Liver (tissue), 9 donors: ENCODE measurements around the gene BIRC7. TPM values are rescaled to one million over a fixed set of nuclear protein-coding genes. Genes with fewer than 3 reads are reported as not detected.
"Not testable (repeated sequence)": the region's sequence is repeated elsewhere in the genome, so short reads cannot be mapped to it uniquely, and the experiment has no call there.

ENCODE experiments used
- DNase-seq: peaks from one replicate; pipeline ENCODE4 v3.0.0-alpha.2; 2017; ENCODE audit warnings: low spot score
- H3K27ac ChIP-seq, 2 donors: one replicate each; pipeline ENCODE4 v1.7.0; 2013; ENCODE audit warnings: inconsistent platforms in 2 of 2, low read length in 2 of 2, control low read depth in 1 of 2, low read depth in 1 of 2, mild to moderate bottlenecking in 1 of 2
- H3K27me3 ChIP-seq, 4 donors: one replicate each; pipeline versions ENCODE4 v1.6.1 to v1.7.0; 2013; ENCODE audit warnings: low read length in 3 of 4, inconsistent platforms in 1 of 4, mild to moderate bottlenecking in 1 of 4, moderate library complexity in 1 of 4; ENCODE audit not compliant: control insufficient read depth in 4 of 4, insufficient read depth in 4 of 4
- H3K36me3 ChIP-seq, 4 donors: one replicate each; pipeline versions ENCODE4 v1.6.1 to v1.7.0; 2013; ENCODE audit warnings: low read length in 3 of 4, mild to moderate bottlenecking in 3 of 4, low read depth in 1 of 4, moderate library complexity in 1 of 4; ENCODE audit not compliant: control insufficient read depth in 4 of 4, insufficient read depth in 3 of 4
- H3K4me1 ChIP-seq, 4 donors: one replicate each; pipeline versions ENCODE4 v1.6.1 to v1.7.0; 2013; ENCODE audit warnings: low read length in 3 of 4, mild to moderate bottlenecking in 3 of 4, moderate library complexity in 1 of 4; ENCODE audit not compliant: control insufficient read depth in 4 of 4, insufficient read depth in 4 of 4
- H3K4me3 ChIP-seq, 3 donors: one replicate each; pipeline versions ENCODE4 v1.6.1 to v1.7.0; 2013; ENCODE audit warnings: low read length in 3 of 3, control low read depth in 1 of 3, low read depth in 1 of 3, mild to moderate bottlenecking in 1 of 3
- H3K9ac ChIP-seq, 2 donors: one replicate each; pipeline ENCODE4 v1.7.0; 2013; ENCODE audit warnings: low read length in 2 of 2, mild to moderate bottlenecking in 2 of 2, moderate library complexity in 2 of 2, control low read depth in 1 of 2, low read depth in 1 of 2
- H3K9me3 ChIP-seq, 4 donors: one replicate each; pipeline versions ENCODE4 v1.6.1 to v1.7.0; 2013; ENCODE audit warnings: low read length in 3 of 4; ENCODE audit not compliant: control insufficient read depth in 4 of 4
- EGR1 ChIP-seq, 2 donors: IDR thresholded peaks; 2 replicates each; pipeline ENCODE4 v1.6.1; 2016 to 2018; ENCODE audit warnings: antibody characterized with exemption in 2 of 2, low read depth in 2 of 2
- FOXA1 ChIP-seq: IDR thresholded peaks from 2 replicates; pipeline ENCODE4 v1.6.1; 2016; ENCODE audit warnings: antibody characterized with exemption
- FOXA2 ChIP-seq: IDR thresholded peaks from 2 replicates; pipeline ENCODE4 v1.6.1; 2016; ENCODE audit warnings: antibody characterized with exemption
- GABPA ChIP-seq, 2 donors: IDR thresholded peaks in 1 of 2; conservative IDR thresholded peaks in 1 of 2; 2 replicates each; pipeline ENCODE4 v1.6.1; 2016; ENCODE audit warnings: antibody characterized with exemption in 2 of 2, mild to moderate bottlenecking in 1 of 2, moderate library complexity in 1 of 2
- HNF4A ChIP-seq, 2 donors: conservative IDR thresholded peaks; 2 replicates each; pipeline ENCODE4 v1.6.1; 2016; ENCODE audit warnings: antibody characterized with exemption in 2 of 2, mild to moderate bottlenecking in 2 of 2
- HNF4G ChIP-seq: IDR thresholded peaks from 2 replicates; pipeline ENCODE4 v1.6.1; 2016; ENCODE audit warnings: antibody characterized with exemption
- JUND ChIP-seq, 2 donors: IDR thresholded peaks; 2 replicates each; pipeline ENCODE4 v1.6.1; 2016; ENCODE audit warnings: antibody characterized with exemption in 2 of 2
- NR2F2 ChIP-seq: IDR thresholded peaks from 2 replicates; pipeline ENCODE4 v1.6.1; 2016; ENCODE audit warnings: antibody characterized with exemption
- RAD21 ChIP-seq, 2 donors: IDR thresholded peaks; 2 replicates each; pipeline ENCODE4 v1.6.1; 2016; ENCODE audit warnings: antibody characterized with exemption in 2 of 2, mild to moderate bottlenecking in 2 of 2
- RXRA ChIP-seq, 2 donors: IDR thresholded peaks; 2 replicates each; pipeline ENCODE4 v1.6.1; 2017 to 2018; ENCODE audit warnings: antibody characterized with exemption in 2 of 2, mild to moderate bottlenecking in 1 of 2
- SP1 ChIP-seq: IDR thresholded peaks from 2 replicates; pipeline ENCODE4 v1.6.1; 2018; ENCODE audit warnings: antibody characterized with exemption, mild to moderate bottlenecking
- TAF1 ChIP-seq: conservative IDR thresholded peaks from 2 replicates; pipeline ENCODE4 v1.6.1; 2016; ENCODE audit warnings: antibody characterized with exemption, mild to moderate bottlenecking
- YY1 ChIP-seq: IDR thresholded peaks from 2 replicates; pipeline ENCODE4 v1.6.1; 2016; ENCODE audit warnings: antibody characterized with exemption, mild to moderate bottlenecking
- WGBS: extraction: QIAGEN DNeasy Blood & Tissue Kit; methylation state at CpG from one replicate; pipeline ENCODE4 v1.1.7; 2013; 5-methylcytosine and 5-hydroxymethylcytosine counted together
- polyA plus RNA-seq, 2 donors: library from polyadenylated mRNA; stranded (reverse) in 1 of 2; unstranded in 1 of 2; fragments of 200-250 nt in 1 of 2; fragments of >200 nt in 1 of 2; fragmentation: Nextera tagmentation in 1 of 2; extraction: Ambion mirVana in 1 of 2; gene quantifications; one replicate each; pipeline versions ENCODE4 v1.2.1 to v1.2.3, GENCODE V29; 2013 to 2015
- total RNA-seq, 2 donors: library from RNA; depleted of rRNA; stranded (reverse); fragments of >200 nt; gene quantifications; one replicate each; pipeline ENCODE4 v1.2.3, GENCODE V29; 2014
- TF ChIP-seq, protein P1 (sequence below): IDR thresholded peaks from 2 replicates; pipeline ENCODE4 v1.6.1; 2016; ENCODE audit warnings: antibody characterized with exemption
- TF ChIP-seq, protein P2 (sequence below): IDR thresholded peaks from 2 replicates; pipeline ENCODE4 v1.6.1; 2016; ENCODE audit warnings: antibody characterized with exemption
- TF ChIP-seq, protein P3 (sequence below): IDR thresholded peaks from 2 replicates; pipeline ENCODE4 v1.6.1; 2016; ENCODE audit warnings: antibody characterized with exemption
- TF ChIP-seq, protein P4 (sequence below): IDR thresholded peaks from 2 replicates; pipeline ENCODE4 v1.6.1; 2016; ENCODE audit warnings: antibody characterized with exemption, mild to moderate bottlenecking
- TF ChIP-seq, protein P5 (sequence below): fragments of 150-350 bp; IDR thresholded peaks from 2 replicates; pipeline ENCODE4 v1.5.1; 2017; ENCODE audit warnings: improper control_type of control experiment, low read depth, low read length; ENCODE audit not compliant: missing input control
- donor health status: healthy.
- donor health status: healthy.
- donor health status: healthy.
- donor health status: healthy.
- donor health status: healthy.

The BIRC7 gene
- total and polyA plus RNA-seq, 4 donors: 0.23 TPM; not detected in 3

DNA sequence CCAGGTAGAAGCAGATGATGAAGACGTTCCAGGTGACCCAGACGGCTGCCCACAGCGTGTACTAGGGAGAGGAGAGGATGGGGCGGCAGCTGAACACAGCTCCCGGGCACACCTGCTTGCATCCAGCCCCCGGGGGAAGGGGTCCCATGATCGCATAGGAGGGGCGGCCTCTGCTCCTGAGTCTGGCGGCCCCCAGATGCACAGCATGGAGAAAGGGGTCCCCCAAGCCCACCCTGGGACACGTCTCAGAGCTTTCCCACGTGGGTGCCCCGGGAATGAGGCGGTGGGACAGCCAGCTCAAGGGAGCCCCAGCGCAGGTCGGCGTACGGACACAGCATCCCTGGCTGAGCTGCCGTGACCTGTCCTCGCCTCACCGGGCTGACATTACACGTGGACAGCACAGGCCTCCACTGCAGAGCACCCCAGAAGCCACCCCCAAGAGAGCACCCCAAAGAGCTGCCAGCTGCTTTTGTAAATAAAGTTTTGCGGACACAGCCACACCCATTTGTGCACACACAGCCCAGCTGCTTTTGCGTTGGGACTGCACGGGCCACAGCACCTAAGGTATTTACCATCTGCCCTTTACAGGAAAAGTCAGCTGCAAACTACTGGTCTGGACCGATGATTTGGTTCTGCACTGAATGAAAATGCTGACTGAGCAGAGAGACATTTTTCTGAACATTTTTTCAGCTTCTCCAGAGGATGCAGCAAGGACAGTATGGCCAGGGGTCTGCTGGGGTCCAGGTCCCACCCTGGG lies 13.3 kb downstream of the BIRC7 start (continued):
- TF ChIP-seq, protein P1, sequence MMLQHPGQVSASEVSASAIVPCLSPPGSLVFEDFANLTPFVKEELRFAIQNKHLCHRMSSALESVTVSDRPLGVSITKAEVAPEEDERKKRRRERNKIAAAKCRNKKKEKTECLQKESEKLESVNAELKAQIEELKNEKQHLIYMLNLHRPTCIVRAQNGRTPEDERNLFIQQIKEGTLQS: no peak
- TF ChIP-seq, protein P2, sequence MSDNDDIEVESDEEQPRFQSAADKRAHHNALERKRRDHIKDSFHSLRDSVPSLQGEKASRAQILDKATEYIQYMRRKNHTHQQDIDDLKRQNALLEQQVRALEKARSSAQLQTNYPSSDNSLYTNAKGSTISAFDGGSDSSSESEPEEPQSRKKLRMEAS: no peak

DNA sequence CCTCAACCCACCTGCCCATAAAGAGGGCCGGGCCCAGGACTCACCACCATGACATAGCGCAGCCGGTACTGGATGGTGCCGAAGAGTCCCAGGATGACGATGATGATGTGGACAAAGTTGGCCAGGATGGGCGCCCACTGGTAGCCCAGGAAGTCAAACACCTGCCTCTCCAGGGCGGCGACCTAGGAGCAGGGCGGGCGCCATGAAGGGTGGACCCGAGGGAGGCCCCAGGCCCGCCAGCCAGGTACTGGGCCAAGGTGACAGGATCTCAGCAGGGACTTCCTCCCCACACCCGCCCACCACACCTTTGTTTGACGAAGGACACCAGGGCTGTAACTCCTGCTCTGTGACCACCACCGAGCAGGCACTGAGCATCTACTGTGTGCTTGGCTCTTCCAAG lies 14.2 kb downstream of the BIRC7 start:
- 90% methylated on average over 15 of the region's 15 CpGs for WGBS
- Histone ChIP-seq H3K27ac (no peak overlapping the region), H3K27me3 (peaks cover 0 to 13% (median 4%) of the 10 kb centered on the region in 4 donors), H3K9me3 (no peaks in the 10 kb centered on the region), H3K4me1 (peaks cover 0 to 12% (median 2%) of the 10 kb centered on the region in 4 donors), H3K9ac (no peak overlapping the region), H3K36me3 (no peaks in the 10 kb centered on the region), H3K4me3 (no peak overlapping the region)
- TF ChIP-seq GABPA (IDR thresholded peaks at IDR 0.05 in 1 of 2, conservative IDR thresholded peaks at IDR 0.05 in 1 of 2): no peak
- TF ChIP-seq, protein P2: no peak
- TF ChIP-seq FOXA2: no peak
- TF ChIP-seq HNF4A (conservative IDR thresholded peaks at IDR 0.05): no peak
- TF ChIP-seq RAD21 (IDR thresholded peaks at IDR 0.05): no peak
- TF ChIP-seq, protein P3, sequence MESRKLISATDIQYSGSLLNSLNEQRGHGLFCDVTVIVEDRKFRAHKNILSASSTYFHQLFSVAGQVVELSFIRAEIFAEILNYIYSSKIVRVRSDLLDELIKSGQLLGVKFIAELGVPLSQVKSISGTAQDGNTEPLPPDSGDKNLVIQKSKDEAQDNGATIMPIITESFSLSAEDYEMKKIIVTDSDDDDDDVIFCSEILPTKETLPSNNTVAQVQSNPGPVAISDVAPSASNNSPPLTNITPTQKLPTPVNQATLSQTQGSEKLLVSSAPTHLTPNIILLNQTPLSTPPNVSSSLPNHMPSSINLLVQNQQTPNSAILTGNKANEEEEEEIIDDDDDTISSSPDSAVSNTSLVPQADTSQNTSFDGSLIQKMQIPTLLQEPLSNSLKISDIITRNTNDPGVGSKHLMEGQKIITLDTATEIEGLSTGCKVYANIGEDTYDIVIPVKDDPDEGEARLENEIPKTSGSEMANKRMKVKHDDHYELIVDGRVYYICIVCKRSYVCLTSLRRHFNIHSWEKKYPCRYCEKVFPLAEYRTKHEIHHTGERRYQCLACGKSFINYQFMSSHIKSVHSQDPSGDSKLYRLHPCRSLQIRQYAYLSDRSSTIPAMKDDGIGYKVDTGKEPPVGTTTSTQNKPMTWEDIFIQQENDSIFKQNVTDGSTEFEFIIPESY: no peak
- TF ChIP-seq, protein P4, sequence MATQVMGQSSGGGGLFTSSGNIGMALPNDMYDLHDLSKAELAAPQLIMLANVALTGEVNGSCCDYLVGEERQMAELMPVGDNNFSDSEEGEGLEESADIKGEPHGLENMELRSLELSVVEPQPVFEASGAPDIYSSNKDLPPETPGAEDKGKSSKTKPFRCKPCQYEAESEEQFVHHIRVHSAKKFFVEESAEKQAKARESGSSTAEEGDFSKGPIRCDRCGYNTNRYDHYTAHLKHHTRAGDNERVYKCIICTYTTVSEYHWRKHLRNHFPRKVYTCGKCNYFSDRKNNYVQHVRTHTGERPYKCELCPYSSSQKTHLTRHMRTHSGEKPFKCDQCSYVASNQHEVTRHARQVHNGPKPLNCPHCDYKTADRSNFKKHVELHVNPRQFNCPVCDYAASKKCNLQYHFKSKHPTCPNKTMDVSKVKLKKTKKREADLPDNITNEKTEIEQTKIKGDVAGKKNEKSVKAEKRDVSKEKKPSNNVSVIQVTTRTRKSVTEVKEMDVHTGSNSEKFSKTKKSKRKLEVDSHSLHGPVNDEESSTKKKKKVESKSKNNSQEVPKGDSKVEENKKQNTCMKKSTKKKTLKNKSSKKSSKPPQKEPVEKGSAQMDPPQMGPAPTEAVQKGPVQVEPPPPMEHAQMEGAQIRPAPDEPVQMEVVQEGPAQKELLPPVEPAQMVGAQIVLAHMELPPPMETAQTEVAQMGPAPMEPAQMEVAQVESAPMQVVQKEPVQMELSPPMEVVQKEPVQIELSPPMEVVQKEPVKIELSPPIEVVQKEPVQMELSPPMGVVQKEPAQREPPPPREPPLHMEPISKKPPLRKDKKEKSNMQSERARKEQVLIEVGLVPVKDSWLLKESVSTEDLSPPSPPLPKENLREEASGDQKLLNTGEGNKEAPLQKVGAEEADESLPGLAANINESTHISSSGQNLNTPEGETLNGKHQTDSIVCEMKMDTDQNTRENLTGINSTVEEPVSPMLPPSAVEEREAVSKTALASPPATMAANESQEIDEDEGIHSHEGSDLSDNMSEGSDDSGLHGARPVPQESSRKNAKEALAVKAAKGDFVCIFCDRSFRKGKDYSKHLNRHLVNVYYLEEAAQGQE: no peak
- no peak for TF ChIP-seq NR2F2
- TF ChIP-seq YY1: no peak
- TF ChIP-seq, protein P5, sequence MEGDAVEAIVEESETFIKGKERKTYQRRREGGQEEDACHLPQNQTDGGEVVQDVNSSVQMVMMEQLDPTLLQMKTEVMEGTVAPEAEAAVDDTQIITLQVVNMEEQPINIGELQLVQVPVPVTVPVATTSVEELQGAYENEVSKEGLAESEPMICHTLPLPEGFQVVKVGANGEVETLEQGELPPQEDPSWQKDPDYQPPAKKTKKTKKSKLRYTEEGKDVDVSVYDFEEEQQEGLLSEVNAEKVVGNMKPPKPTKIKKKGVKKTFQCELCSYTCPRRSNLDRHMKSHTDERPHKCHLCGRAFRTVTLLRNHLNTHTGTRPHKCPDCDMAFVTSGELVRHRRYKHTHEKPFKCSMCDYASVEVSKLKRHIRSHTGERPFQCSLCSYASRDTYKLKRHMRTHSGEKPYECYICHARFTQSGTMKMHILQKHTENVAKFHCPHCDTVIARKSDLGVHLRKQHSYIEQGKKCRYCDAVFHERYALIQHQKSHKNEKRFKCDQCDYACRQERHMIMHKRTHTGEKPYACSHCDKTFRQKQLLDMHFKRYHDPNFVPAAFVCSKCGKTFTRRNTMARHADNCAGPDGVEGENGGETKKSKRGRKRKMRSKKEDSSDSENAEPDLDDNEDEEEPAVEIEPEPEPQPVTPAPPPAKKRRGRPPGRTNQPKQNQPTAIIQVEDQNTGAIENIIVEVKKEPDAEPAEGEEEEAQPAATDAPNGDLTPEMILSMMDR: no peak
- no peak for TF ChIP-seq TAF1
- TF ChIP-seq JUND (IDR thresholded peaks at IDR 0.05): no peak
- no peak for TF ChIP-seq EGR1 (IDR thresholded peaks at IDR 0.05; ENCODE audit: low read depth in 2 of 2)
- TF ChIP-seq, protein P1: no peak
- TF ChIP-seq RXRA (IDR thresholded peaks at IDR 0.05): no peak
- TF ChIP-seq SP1: no peak
- no peak for TF ChIP-seq HNF4G
- no peak for TF ChIP-seq FOXA1
- no peak for DNase-seq

DNA sequence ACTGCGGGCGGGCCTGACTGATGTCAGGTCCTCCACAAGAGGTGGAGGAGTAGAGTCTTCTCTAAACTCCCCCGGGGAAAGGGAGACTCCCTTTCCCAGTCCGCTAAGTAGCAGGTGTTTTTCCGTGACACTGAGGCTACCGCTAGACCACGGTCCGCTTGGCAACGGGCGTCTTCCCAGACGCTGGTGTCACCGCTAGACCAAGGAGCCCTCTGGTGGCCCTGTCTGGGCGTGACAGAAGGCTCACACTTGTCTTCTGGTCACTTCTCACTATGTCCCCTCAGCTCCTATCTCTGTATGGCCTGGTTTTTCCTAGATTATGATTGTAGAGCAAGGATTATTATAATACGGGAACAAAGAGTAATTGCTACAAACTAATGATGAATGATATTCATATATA lies 15.6 kb downstream of the BIRC7 start:
- not testable (repeated sequence) for H3K4me3 ChIP-seq, H3K9ac ChIP-seq, DNase-seq, H3K9me3 ChIP-seq, H3K36me3 ChIP-seq, H3K27ac ChIP-seq
- 30% methylated on average over 12 of the region's 14 CpGs for WGBS
- Histone ChIP-seq H3K4me1 (peaks cover 0 to 12% (median 2%) of the 10 kb centered on the region in 4 donors), H3K27me3 (peaks cover 3 to 17% (median 8%) of the 10 kb centered on the region in 4 donors)
